GM23248 (cell line): ENCODE data around the gene TMEM52B. TPM values are rescaled to one million over a fixed set of nuclear protein-coding genes. Genes with fewer than 3 reads are reported as not detected.

Source experiments
- DNase-seq: peaks from one replicate; pipeline ENCODE4 v3.0.0-alpha.2; 2015
- H2AFZ ChIP-seq: fragments of 200-600 bp; sonication (generic); 2 replicates; pipeline ENCODE4 v1.6.1; 2016; ENCODE audit warnings: antibody characterized with exemption
- H3F3A ChIP-seq: fragments of 200-600 bp; sonication (generic); 2 replicates; pipeline ENCODE4 v1.6.1; 2016; ENCODE audit warnings: mild to moderate bottlenecking, antibody characterized with exemption, mixed run types; ENCODE audit not compliant: insufficient read depth
- H3K27ac ChIP-seq: fragments of 200-600 bp; sonication (generic); 2 replicates; pipeline ENCODE4 v1.5.1; 2016; ENCODE audit warnings: mild to moderate bottlenecking
- H3K27me3 ChIP-seq: fragments of 200-600 bp; sonication (generic); replicated peaks from 2 replicates; pipeline ENCODE4 v1.6.1; 2016; ENCODE audit warnings: mild to moderate bottlenecking; ENCODE audit not compliant: insufficient read depth
- H3K36me3 ChIP-seq: fragments of 200-600 bp; sonication (generic); 2 replicates; pipeline ENCODE4 v1.6.1; 2016; ENCODE audit warnings: low read depth, mild to moderate bottlenecking
- H3K4me1 ChIP-seq: fragments of 200-600 bp; sonication (generic); 2 replicates; pipeline ENCODE4 v1.6.1; 2016; ENCODE audit warnings: mild to moderate bottlenecking; ENCODE audit not compliant: insufficient read depth
- H3K4me2 ChIP-seq: fragments of 200-600 bp; sonication (generic); one replicate; pipeline ENCODE4 v1.6.1; 2016; ENCODE audit warnings: mild to moderate bottlenecking; ENCODE audit not compliant: unreplicated experiment
- H3K4me3 ChIP-seq: fragments of 200-600 bp; sonication (generic); 2 replicates; pipeline ENCODE4 v1.5.1; 2016; ENCODE audit warnings: mild to moderate bottlenecking
- H3K79me2 ChIP-seq: fragments of 200-600 bp; sonication (generic); 2 replicates; pipeline ENCODE4 v1.6.1; 2016; ENCODE audit warnings: mild to moderate bottlenecking; ENCODE audit not compliant: insufficient read depth
- H3K9ac ChIP-seq: fragments of 200-600 bp; sonication (generic); 2 replicates; pipeline ENCODE4 v1.6.1; 2016; ENCODE audit warnings: mild to moderate bottlenecking
- H3K9me2 ChIP-seq: fragments of 200-600 bp; sonication (generic); 2 replicates; pipeline ENCODE4 v1.6.1; 2016; ENCODE audit warnings: mixed run types, mild to moderate bottlenecking, moderate library complexity; ENCODE audit not compliant: insufficient read depth
- H3K9me3 ChIP-seq: fragments of 200-600 bp; sonication (generic); one replicate; pipeline ENCODE4 v1.6.1; 2017; ENCODE audit warnings: low read depth
- H4K20me1 ChIP-seq: fragments of 200-600 bp; sonication (generic); 2 replicates; pipeline ENCODE4 v1.6.0; 2016; ENCODE audit not compliant: insufficient read depth
- EZH2 ChIP-seq: fragments of 200-600 bp; sonication (generic); IDR thresholded peaks from 2 replicates; pipeline ENCODE4 v1.6.1; 2018; ENCODE audit warnings: antibody characterized with exemption, mild to moderate bottlenecking; ENCODE audit not compliant: insufficient read depth, poor library complexity, severe bottlenecking
- EZH2phosphoT487 ChIP-seq: fragments of 200-600 bp; sonication (generic); IDR thresholded peaks from 2 replicates; pipeline ENCODE4 v1.6.1; 2018; ENCODE audit warnings: antibody characterized with exemption, moderate library complexity, mild to moderate bottlenecking, low read depth; ENCODE audit not compliant: insufficient read depth
- WGBS, 2 experiments: methylation state at CpG; one replicate each; pipeline ENCODE4 v1.1.6; 2015 to 2017; ENCODE audit warnings: low lambda C conversion rate in 2 of 2, low coverage in 1 of 2; ENCODE audit errors: missing lambda C conversion rate in 2 of 2; 5-methylcytosine and 5-hydroxymethylcytosine counted together
- in situ Hi-C: fragments of 300-500 bp; cut with MboI; formaldehyde crosslinking; loops from 2 replicates; pipeline ENCODE4 v1.15.0; 2020
- polyA plus RNA-seq: library from polyadenylated mRNA; unstranded; fragments of >200 nt; fragmentation: Nextera tagmentation; extraction: Ambion mirVana; gene quantifications from 2 replicates; pipeline ENCODE4 v1.2.1, GENCODE V29; 2016
- total RNA-seq: library from RNA; depleted of rRNA; stranded (reverse); fragments of >200 nt; shearing (Covaris generic); gene quantifications from 2 replicates; pipeline ENCODE4 v1.2.3, GENCODE V29; 2014; rRNA removed

The TMEM52B gene
- total RNA-seq (6.7 TPM in 1 of 2 replicates, not detected in the other), polyA plus RNA-seq (0.25 and 0.98 TPM in 2 replicates)

DNA sequence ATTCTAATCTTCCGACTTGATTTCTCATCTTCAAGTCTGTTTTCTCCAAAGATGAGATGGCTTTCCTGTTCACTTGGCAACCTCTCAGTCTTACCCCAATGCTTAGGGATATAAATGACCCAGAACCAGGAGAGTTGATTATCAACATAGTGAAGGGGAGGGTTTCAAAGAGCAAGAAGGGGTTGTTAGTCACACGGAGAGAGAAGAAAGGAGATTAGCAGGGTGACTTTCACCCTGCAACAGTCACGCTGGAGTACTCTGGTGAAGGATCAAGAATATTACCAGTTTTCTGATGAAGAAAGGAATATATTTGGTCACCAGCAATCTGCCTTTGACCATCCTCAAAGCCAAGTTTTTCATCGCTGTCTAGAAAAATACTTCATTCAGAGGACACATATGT, at the start of gene TMEM52B:
Gene TMEM52B (plus strand): TSS at position 212 of the 400 bp plus-strand sequence. CDS start 543 bp downstream, outside the sequence.
- Histone ChIP-seq H3K9ac (no peak within 1 kb of the TSS), H3F3A (peaks cover 28% of the 10 kb centered on the region), H2AFZ (0 out of 2 replicates have a peak within 1 kb of the TSS, but pooled peaks have one; percentile 14), H3K79me2 (no peaks in the 10 kb centered on the region), H3K27me3 (no peaks in the 10 kb centered on the region), H3K36me3 (no peaks in the 10 kb centered on the region), H3K9me2 (no peaks in the 10 kb centered on the region), H4K20me1 (no peaks in the 10 kb centered on the region), H3K4me2 (peak within 1 kb of the TSS; percentile 13), H3K9me3 (no peaks in the 10 kb centered on the region), H3K4me1 (peaks cover 37% of the 10 kb centered on the region), H3K4me3 (no peak within 1 kb of the TSS), H3K27ac (no peak within 1 kb of the TSS)
- 97% methylated on average over 4 of the region's 4 CpGs for WGBS, 2 experiments
- DNase-seq: no peak
- in situ Hi-C loops: no loop called here
- TF ChIP-seq EZH2: no peak
- no peak for TF ChIP-seq EZH2phosphoT487

DNA sequence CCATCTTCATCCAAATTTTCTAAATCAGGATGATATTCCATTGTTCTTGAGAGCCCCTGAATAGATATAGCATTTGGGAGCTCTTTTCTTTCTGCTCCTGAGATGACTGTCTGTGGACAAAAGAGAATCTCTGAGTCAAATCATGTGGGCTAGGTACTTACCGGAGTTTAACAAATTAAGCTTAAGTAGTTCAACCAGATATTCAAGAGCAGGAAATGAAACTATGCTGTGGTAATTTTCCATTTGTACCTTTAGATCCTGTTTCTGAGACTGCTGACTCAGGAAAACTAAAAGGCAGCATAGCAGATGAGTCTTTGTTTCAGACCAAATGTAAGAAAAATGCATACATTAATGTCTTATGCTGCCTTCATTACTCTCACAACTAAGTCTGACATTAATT, 48.8 kb upstream of the TMEM52B start, which contains the start of gene CLEC7A:
Gene CLEC7A (minus strand): TSS at position 158 of the 400 bp plus-strand sequence. CDS start 117 bp downstream, at position 41.
- WGBS, 2 experiments: 60 to 70% methylated on average over 1 of the region's 1 CpG
- Histone ChIP-seq H3F3A (no peaks in the 10 kb centered on the region), H3K4me1 (no peaks in the 10 kb centered on the region), H3K27me3 (no peaks in the 10 kb centered on the region), H3K79me2 (no peaks in the 10 kb centered on the region), H3K9me3 (no peaks in the 10 kb centered on the region), H4K20me1 (no peaks in the 10 kb centered on the region), H3K9me2 (no peaks in the 10 kb centered on the region; the same call in 1 of the 2 replicates), H3K4me3 (no peak within 1 kb of the TSS), H3K36me3 (no peaks in the 10 kb centered on the region), H2AFZ (no peak within 1 kb of the TSS), H3K4me2 (no peak within 1 kb of the TSS), H3K9ac (no peak within 1 kb of the TSS), H3K27ac (no peak within 1 kb of the TSS)
- no peak for DNase-seq
- in situ Hi-C loops: loop anchor here (25.0 kb wide), 1 partner anchor 318 kb away; no protein-coding TSS in a partner anchor
- TF ChIP-seq EZH2 (no peak), EZH2phosphoT487 (no peak)

DNA sequence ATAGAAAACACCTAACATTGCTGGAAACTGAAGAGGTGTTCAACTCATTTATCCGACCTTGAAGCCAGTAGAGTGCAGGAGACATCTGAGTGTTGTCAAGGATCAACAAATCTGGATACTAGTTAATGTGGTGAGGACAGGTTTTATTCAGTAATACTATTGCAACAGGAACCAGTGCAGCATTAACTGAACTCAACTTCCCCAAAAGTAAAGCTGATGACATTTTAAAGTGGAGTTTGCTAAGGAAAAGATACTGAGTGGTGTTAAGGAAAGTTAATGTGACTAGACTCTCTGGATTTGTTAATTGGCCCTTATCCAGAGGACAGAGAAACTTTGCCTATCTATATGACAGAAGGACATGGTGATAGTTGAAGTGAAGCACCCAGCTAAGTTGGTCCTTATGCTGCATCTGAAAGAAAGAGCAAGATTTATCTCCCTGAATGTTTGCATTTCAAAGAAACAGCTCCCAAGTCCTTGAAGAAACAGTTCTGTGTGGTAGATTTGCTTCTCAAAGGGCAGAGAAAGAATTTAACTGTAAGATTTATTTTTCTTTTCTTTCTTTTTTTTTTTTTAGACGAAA, 47.6 kb upstream of the TMEM52B start:
- no peaks in the 10 kb centered on the region for H3K79me2 ChIP-seq
- WGBS, 2 experiments: 19 to 31% methylated on average over 2 of the region's 2 CpGs
- H2AFZ ChIP-seq: no peak overlapping the region
- H3K27ac ChIP-seq: no peak overlapping the region
- H4K20me1 ChIP-seq: no peaks in the 10 kb centered on the region
- no peak for DNase-seq
- H3K4me3 ChIP-seq: no peak overlapping the region
- TF ChIP-seq EZH2 (no peak), EZH2phosphoT487 (no peak)
- H3K9ac ChIP-seq: no peak overlapping the region
- no peaks in the 10 kb centered on the region for H3K27me3 ChIP-seq
- H3K9me2 ChIP-seq: no peaks in the 10 kb centered on the region; the same call in 1 of the 2 replicates
- no peaks in the 10 kb centered on the region for H3K9me3 ChIP-seq
- H3K4me1 ChIP-seq: no peaks in the 10 kb centered on the region
- no peaks in the 10 kb centered on the region for H3F3A ChIP-seq
- H3K4me2 ChIP-seq: no peak overlapping the region
- in situ Hi-C loops: loop anchor here (25.0 kb wide), 1 partner anchor 319 kb away; no protein-coding TSS in a partner anchor
- no peaks in the 10 kb centered on the region for H3K36me3 ChIP-seq

DNA sequence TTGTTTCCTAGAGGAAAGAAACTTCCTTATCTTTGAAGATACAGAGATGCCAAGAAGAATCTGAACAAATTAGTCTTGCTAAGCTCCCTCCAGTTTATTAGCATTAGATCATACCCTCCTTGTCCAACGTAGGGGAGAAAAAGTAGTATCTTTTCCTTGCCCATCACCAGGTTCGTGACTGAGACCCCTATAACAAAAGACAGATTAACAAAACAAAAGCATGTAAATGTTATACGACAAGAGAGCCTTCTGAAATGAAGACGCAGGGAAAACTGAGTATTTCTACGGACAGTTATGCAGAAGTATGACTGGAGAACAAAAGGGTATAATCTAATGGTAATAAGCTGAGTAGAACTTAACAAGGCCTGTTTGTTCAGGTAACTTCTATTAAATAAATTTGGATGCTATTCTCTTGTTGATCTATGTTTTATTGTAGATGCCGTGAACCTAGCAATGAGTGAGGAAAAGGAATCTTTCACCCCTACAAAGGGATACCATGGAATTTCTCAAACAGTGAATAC, 45.9 kb upstream of the TMEM52B start:
- Histone ChIP-seq H3K36me3 (no peaks in the 10 kb centered on the region), H3K27ac (no peak overlapping the region), H2AFZ (no peak overlapping the region), H3K9ac (no peak overlapping the region), H3K9me3 (no peaks in the 10 kb centered on the region), H3F3A (no peaks in the 10 kb centered on the region), H3K79me2 (no peaks in the 10 kb centered on the region), H3K4me2 (no peak overlapping the region), H3K27me3 (no peaks in the 10 kb centered on the region), H3K4me3 (no peak overlapping the region), H3K4me1 (no peaks in the 10 kb centered on the region), H4K20me1 (no peaks in the 10 kb centered on the region), H3K9me2 (no peaks in the 10 kb centered on the region)
- DNase-seq: no peak
- in situ Hi-C loops: loop anchor here (25.0 kb wide), 1 partner anchor 321 kb away; no protein-coding TSS in a partner anchor
- WGBS, 2 experiments: 67 to 77% methylated on average over 6 of the region's 6 CpGs
- TF ChIP-seq EZH2phosphoT487: no peak
- no peak for TF ChIP-seq EZH2
